ENCODE measurements around the gene NDE1. TPM values are rescaled to one million over a fixed set of nuclear protein-coding genes. Genes with fewer than 3 reads are reported as not detected.

NDE1 gene
- total and polyA plus RNA-seq, 2 donors (not counting 3 experiments of a cell fraction or from before 2014, with no cell fraction given): 28.0 to 90.2 TPM

- Histone ChIP-seq H3K9ac (replicated peaks; ENCODE audit: extremely low read depth, insufficient read depth, low read length) (no peak overlapping the region), H2AFZ (ENCODE audit: low read depth, low read length) (no peak overlapping the region), H3K9me1 (replicated peaks; ENCODE audit: control insufficient read depth, extremely low read depth, insufficient read depth, low read length) (no peaks in the 10 kb centered on the region), H3K4me1 (ENCODE audit: control insufficient read depth, extremely low read depth, insufficient read depth, low read length) (no peaks in the 10 kb centered on the region), H3K27me3 (ENCODE audit: control insufficient read depth in 2 of 2, insufficient read depth in 2 of 2, low read length in 2 of 2) (no peaks in the 10 kb centered on the region), H3K27ac (ENCODE audit: insufficient read depth, low read depth, low read length) (no peak overlapping the region), H3K4me2 (ENCODE audit: insufficient read depth, low read length) (no peak overlapping the region), H4K20me1 (replicated peaks; ENCODE audit: control insufficient read depth, extremely low read depth, insufficient read depth, low read length) (no peaks in the 10 kb centered on the region), H3K36me3 (ENCODE audit: control insufficient read depth in 2 of 2, extremely low read depth in 1 of 2, insufficient read depth in 2 of 2, low read length in 2 of 2) (peaks cover 0 to 8% of the 10 kb centered on the region in 2 experiments), H3K79me2 (ENCODE audit: control insufficient read depth, insufficient read depth, low read length) (no peaks in the 10 kb centered on the region), H3K4me3 (replicated peaks in 1 of 3; ENCODE audit: insufficient read depth in 1 of 3, low read depth in 1 of 3, low read length in 3 of 3) (no peak overlapping the region), H3K9me3 (replicated peaks; ENCODE audit: control insufficient read depth, insufficient read depth, low read length) (no peaks in the 10 kb centered on the region)
- FAIRE-seq (no peak), DNase-seq (ENCODE audit: low read depth, low spot score) (no peak)
- TF ChIP-seq, protein P1, sequence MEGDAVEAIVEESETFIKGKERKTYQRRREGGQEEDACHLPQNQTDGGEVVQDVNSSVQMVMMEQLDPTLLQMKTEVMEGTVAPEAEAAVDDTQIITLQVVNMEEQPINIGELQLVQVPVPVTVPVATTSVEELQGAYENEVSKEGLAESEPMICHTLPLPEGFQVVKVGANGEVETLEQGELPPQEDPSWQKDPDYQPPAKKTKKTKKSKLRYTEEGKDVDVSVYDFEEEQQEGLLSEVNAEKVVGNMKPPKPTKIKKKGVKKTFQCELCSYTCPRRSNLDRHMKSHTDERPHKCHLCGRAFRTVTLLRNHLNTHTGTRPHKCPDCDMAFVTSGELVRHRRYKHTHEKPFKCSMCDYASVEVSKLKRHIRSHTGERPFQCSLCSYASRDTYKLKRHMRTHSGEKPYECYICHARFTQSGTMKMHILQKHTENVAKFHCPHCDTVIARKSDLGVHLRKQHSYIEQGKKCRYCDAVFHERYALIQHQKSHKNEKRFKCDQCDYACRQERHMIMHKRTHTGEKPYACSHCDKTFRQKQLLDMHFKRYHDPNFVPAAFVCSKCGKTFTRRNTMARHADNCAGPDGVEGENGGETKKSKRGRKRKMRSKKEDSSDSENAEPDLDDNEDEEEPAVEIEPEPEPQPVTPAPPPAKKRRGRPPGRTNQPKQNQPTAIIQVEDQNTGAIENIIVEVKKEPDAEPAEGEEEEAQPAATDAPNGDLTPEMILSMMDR (IDR thresholded peaks at IDR 0.05; ENCODE audit: extremely low read depth in 1 of 2, insufficient read depth in 1 of 2, low read depth in 1 of 2, low read length in 2 of 2): no peak
- no peak for TF ChIP-seq GATA2 (IDR thresholded peaks at IDR 0.05; ENCODE audit: insufficient read depth, insufficient read length, low read depth, low read length)
- TF ChIP-seq MYC (IDR thresholded peaks at IDR 0.05; ENCODE audit: low read depth, low read length): no peak
- TF ChIP-seq FOS (IDR thresholded peaks at IDR 0.05; ENCODE audit: borderline replicate concordance, insufficient read depth, low read length): no peak
- no peak for TF ChIP-seq EZH2 (IDR thresholded peaks at IDR 0.05; ENCODE audit: borderline replicate concordance, low read depth, low read length, severe bottlenecking)
- no peak for TF ChIP-seq MAX (IDR thresholded peaks at IDR 0.05; ENCODE audit: insufficient read depth, insufficient read length)
- TF ChIP-seq POLR2AphosphoS5 (IDR thresholded peaks at IDR 0.05; ENCODE audit: insufficient read depth, low read depth, low read length): no peak
- no peak for TF ChIP-seq JUN (IDR thresholded peaks at IDR 0.05; ENCODE audit: borderline replicate concordance, insufficient read depth, insufficient read length, low read depth)
- TF ChIP-seq POLR2A (IDR thresholded peaks at IDR 0.05; ENCODE audit: low read depth, low read length): no peak
- intact Hi-C loops (cut with micrococcal nuclease) (no loop called here), dilution Hi-C loops (cut with MboI; ENCODE audit: extremely low pct_ligation_motif_present, low sequenced_read_pairs) (no loop called here)
- CTCF ChIA-PET: no interaction called here
- BruUV-seq (replicated peaks): no TSS peak
- POLR2A ChIA-PET: no interaction called here
Measured at GRCh38 chr16:15725641-15726240, 75.7 kb downstream of the NDE1 start.

All from endothelial cell of umbilical vein (primary cell).